Thyroid gland (tissue), 4 donors: ENCODE results near the gene ARHGAP15. TPM values are rescaled to one million over a fixed set of nuclear protein-coding genes. Genes with fewer than 3 reads are reported as not detected.

ENCODE experiments used
- DNase-seq, 2 donors: peaks; one replicate each; pipeline ENCODE4 v3.0.0-alpha.2; 2019
- H3K27ac ChIP-seq, 3 donors: fragments of 200-600 bp; sonication (generic); 1 replicate in 2 of 3; 2 replicates in 1 of 3; pipeline ENCODE4 v1.5.1; 2016 to 2019; ENCODE audit warnings: mild to moderate bottlenecking in 1 of 3, moderate library complexity in 1 of 3
- H3K27me3 ChIP-seq: fragments of 200-600 bp; sonication (generic); one replicate; pipeline ENCODE4 v1.5.1; 2019
- H3K36me3 ChIP-seq, 2 donors: fragments of 200-600 bp; sonication (generic); one replicate each; pipeline ENCODE4 v1.5.1; 2016 to 2019
- H3K4me1 ChIP-seq, 2 donors: fragments of 200-600 bp; sonication (generic); one replicate each; pipeline ENCODE4 v1.5.1; 2017 to 2019
- H3K4me3 ChIP-seq, 3 donors: fragments of 200-600 bp; sonication (generic); replicated peaks in 1 of 3; 1 replicate in 2 of 3; 2 replicates in 1 of 3; pipeline ENCODE4 v1.5.1; 2016; ENCODE audit warnings: mild to moderate bottlenecking in 1 of 3
- H3K9me3 ChIP-seq: fragments of 200-600 bp; sonication (generic); one replicate; pipeline ENCODE4 v1.5.1; 2017
- POLR2A ChIP-seq, 2 donors: fragments of 450-650 bp; IDR thresholded peaks; one replicate each; pipeline ENCODE4 v1.6.1; 2017; ENCODE audit warnings: antibody characterized with exemption in 2 of 2, mild to moderate bottlenecking in 2 of 2, moderate library complexity in 1 of 2
- whole genome bisulfite sequencing, 2 donors: methylation state at CpG; one replicate each; pipeline ENCODE4 v1.1.5; 2017; 5-methylcytosine and 5-hydroxymethylcytosine counted together
- intact Hi-C: fragments of 100-400 bp; cut with DNase I; formaldehyde crosslinking; loops from one replicate; pipeline ENCODE4 v1.15.1; 2023
- total RNA-seq, 4 donors: library from RNA; depleted of rRNA; stranded (reverse); fragments of >200 nt; gene quantifications; one replicate each; pipeline ENCODE4 v1.2.3, GENCODE V29; 2016
- TF ChIP-seq, protein P1 (sequence below), 6 experiments: fragments of 200-600 bp in 3 of 6; fragments of 450-650 bp in 3 of 6; sonication (generic) in 3 of 6; IDR thresholded peaks; one replicate each; pipeline ENCODE4 v1.5.1; 2016 to 2019; ENCODE audit warnings: antibody characterized with exemption in 6 of 6, mild to moderate bottlenecking in 2 of 6, inconsistent platforms in 1 of 6, moderate library complexity in 1 of 6

Gene ARHGAP15
- total RNA-seq, 4 donors from 2014 or later: 9.8 to 24.4 (median 11.9) TPM

GRCh38 chr2:143692967-143693366, 563.7 kb downstream of the ARHGAP15 start:
- no peaks in the 10 kb centered on the region for H3K36me3 ChIP-seq
- no peaks in the 10 kb centered on the region for H3K27me3 ChIP-seq
- TF ChIP-seq POLR2A (IDR thresholded peaks at IDR 0.05): no peak
- TF ChIP-seq, protein P1, sequence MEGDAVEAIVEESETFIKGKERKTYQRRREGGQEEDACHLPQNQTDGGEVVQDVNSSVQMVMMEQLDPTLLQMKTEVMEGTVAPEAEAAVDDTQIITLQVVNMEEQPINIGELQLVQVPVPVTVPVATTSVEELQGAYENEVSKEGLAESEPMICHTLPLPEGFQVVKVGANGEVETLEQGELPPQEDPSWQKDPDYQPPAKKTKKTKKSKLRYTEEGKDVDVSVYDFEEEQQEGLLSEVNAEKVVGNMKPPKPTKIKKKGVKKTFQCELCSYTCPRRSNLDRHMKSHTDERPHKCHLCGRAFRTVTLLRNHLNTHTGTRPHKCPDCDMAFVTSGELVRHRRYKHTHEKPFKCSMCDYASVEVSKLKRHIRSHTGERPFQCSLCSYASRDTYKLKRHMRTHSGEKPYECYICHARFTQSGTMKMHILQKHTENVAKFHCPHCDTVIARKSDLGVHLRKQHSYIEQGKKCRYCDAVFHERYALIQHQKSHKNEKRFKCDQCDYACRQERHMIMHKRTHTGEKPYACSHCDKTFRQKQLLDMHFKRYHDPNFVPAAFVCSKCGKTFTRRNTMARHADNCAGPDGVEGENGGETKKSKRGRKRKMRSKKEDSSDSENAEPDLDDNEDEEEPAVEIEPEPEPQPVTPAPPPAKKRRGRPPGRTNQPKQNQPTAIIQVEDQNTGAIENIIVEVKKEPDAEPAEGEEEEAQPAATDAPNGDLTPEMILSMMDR (IDR thresholded peaks at IDR 0.05): no peak
- H3K27ac ChIP-seq: no peak overlapping the region
- no peaks in the 10 kb centered on the region for H3K4me1 ChIP-seq
- DNase-seq: no peak
- H3K4me3 ChIP-seq: no peak overlapping the region
- 72 to 74% methylated on average over 5 of the region's 5 CpGs for WGBS, 2 donors
- H3K9me3 ChIP-seq: no peaks in the 10 kb centered on the region
- intact Hi-C loops: no loop called here

DNA sequence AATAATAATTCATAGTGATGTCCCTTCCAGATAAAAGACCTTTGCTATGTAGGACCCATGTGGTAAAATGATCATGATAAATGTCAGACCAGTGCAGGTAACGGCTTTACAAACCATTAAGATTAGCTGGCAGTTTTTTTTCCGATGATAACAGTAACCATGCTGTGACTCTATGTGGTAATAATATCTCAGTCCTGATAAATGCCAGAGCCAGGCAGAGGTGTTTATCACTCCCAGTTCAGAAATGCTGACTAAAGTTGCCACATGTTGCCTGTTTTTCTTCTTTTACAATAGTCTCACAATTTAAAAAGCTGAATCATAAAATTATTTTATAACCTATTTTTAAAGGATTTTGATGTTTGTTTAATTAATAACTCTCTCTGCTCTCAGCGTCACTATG, 565.1 kb downstream of the ARHGAP15 start:
- 77 to 91% methylated on average over 3 of the region's 3 CpGs for WGBS, 2 donors
- intact Hi-C loops: no loop called here
- Histone ChIP-seq H3K4me3 (no peak overlapping the region), H3K27me3 (no peaks in the 10 kb centered on the region), H3K9me3 (no peaks in the 10 kb centered on the region), H3K4me1 (no peaks in the 10 kb centered on the region), H3K36me3 (no peaks in the 10 kb centered on the region), H3K27ac (no peak overlapping the region)
- DNase-seq: no peak
- no peak for TF ChIP-seq POLR2A (IDR thresholded peaks at IDR 0.05)
- TF ChIP-seq, protein P1 (IDR thresholded peaks at IDR 0.05): no peak

GRCh38 chr2:143696651-143697050, 567.4 kb downstream of the ARHGAP15 start:
- intact Hi-C loops: no loop called here
- Histone ChIP-seq H3K4me3 (no peak overlapping the region), H3K27ac (no peak overlapping the region), H3K36me3 (no peaks in the 10 kb centered on the region), H3K27me3 (no peaks in the 10 kb centered on the region), H3K9me3 (no peaks in the 10 kb centered on the region), H3K4me1 (no peaks in the 10 kb centered on the region)
- no peak for DNase-seq
- no peak for TF ChIP-seq POLR2A (IDR thresholded peaks at IDR 0.05)
- TF ChIP-seq, protein P1 (IDR thresholded peaks at IDR 0.05): no peak

DNA sequence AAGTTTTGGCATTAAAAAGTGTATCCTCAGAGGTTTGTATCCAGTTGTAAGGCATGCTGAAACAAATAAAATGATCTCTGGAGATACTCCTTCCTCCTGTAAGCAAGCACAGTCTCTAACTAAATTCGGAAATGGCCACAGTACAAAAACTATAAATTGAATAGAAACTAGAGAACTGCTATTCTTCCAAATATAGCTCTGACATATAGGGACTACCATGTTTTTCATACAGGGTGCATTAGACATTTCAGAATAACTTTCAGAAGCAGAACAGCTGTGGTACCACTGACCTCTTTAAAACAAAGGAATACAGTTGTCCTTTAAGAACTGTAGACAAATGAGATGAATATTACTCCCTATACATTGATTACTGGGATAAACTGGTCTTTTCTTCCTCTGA, 568.5 kb downstream of the ARHGAP15 start:
- no peaks in the 10 kb centered on the region for H3K9me3 ChIP-seq
- no peak for TF ChIP-seq POLR2A (IDR thresholded peaks at IDR 0.05)
- TF ChIP-seq, protein P1 (IDR thresholded peaks at IDR 0.05): no peak
- H3K4me1 ChIP-seq: no peaks in the 10 kb centered on the region
- no peak overlapping the region for H3K27ac ChIP-seq
- 88 to 91% methylated on average over 1 of the region's 1 CpG for WGBS, 2 donors
- H3K36me3 ChIP-seq: no peaks in the 10 kb centered on the region
- H3K27me3 ChIP-seq: no peaks in the 10 kb centered on the region
- H3K4me3 ChIP-seq: no peak overlapping the region
- intact Hi-C loops: no loop called here
- no peak for DNase-seq

DNA sequence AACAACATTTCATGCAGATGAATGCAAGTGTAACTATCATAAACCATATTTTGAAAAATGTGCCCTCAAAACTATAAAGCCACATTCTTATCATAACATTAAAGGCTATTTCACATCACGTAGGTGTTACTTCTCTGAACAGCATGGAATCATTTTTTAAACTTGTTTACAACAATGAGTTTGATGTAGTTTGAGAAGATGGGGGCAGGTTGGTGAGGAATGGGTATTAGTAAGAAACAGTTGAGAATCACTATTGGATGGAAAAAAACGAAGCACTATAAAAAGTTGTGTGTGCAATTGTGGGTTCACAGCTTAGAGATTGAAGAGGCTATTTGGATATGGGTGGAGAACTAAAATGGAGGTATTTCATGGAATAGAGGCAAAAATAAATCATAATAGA, 569.1 kb downstream of the ARHGAP15 start:
- H3K36me3 ChIP-seq: no peaks in the 10 kb centered on the region
- H3K27ac ChIP-seq: no peak overlapping the region
- no peaks in the 10 kb centered on the region for H3K27me3 ChIP-seq
- no peaks in the 10 kb centered on the region for H3K4me1 ChIP-seq
- DNase-seq: no peak
- no peak overlapping the region for H3K4me3 ChIP-seq
- WGBS, 2 donors: 83 to 93% methylated on average over 2 of the region's 2 CpGs
- intact Hi-C loops: no loop called here
- H3K9me3 ChIP-seq: no peaks in the 10 kb centered on the region
- TF ChIP-seq POLR2A (IDR thresholded peaks at IDR 0.05): no peak
- TF ChIP-seq, protein P1 (IDR thresholded peaks at IDR 0.05): no peak
